Small intestine (tissue), 7 donors: ENCODE measurements around the gene PET100. TPM values are rescaled to one million over a fixed set of nuclear protein-coding genes. Genes with fewer than 3 reads are reported as not detected.

Experiments
- DNase-seq, 2 donors: peaks; one replicate each; pipeline versions ENCODE4 v3.0.0 to v3.0.0-alpha.2; 2013
- FAIRE-seq: peaks from 2 replicates; lab custom pipeline; 2012; peaks lifted over from hg19 to GRCh38; lab: Jason Lieb, UNC
- H3K27ac ChIP-seq, 3 donors: one replicate each; pipeline ENCODE4 v1.5.1; 2013; ENCODE audit warnings: low read length in 2 of 3, mild to moderate bottlenecking in 2 of 3, control low read depth in 1 of 3, inconsistent platforms in 1 of 3, low read depth in 1 of 3, moderate library complexity in 1 of 3
- H3K27me3 ChIP-seq, 3 donors: one replicate each; pipeline ENCODE4 v1.6.1; 2013; ENCODE audit warnings: low read length in 3 of 3, inconsistent platforms in 1 of 3; ENCODE audit not compliant: control insufficient read depth in 3 of 3, insufficient read depth in 3 of 3
- H3K36me3 ChIP-seq, 3 donors: one replicate each; pipeline ENCODE4 v1.6.1; 2013; ENCODE audit warnings: low read length in 3 of 3, inconsistent platforms in 1 of 3, low read depth in 1 of 3, mild to moderate bottlenecking in 1 of 3, moderate library complexity in 1 of 3; ENCODE audit not compliant: control insufficient read depth in 3 of 3, insufficient read depth in 2 of 3
- H3K4me1 ChIP-seq, 3 donors: one replicate each; pipeline ENCODE4 v1.6.1; 2013; ENCODE audit warnings: low read length in 2 of 3, inconsistent platforms in 1 of 3, low read depth in 1 of 3, mild to moderate bottlenecking in 1 of 3, moderate library complexity in 1 of 3; ENCODE audit not compliant: control insufficient read depth in 3 of 3, insufficient read depth in 2 of 3
- H3K4me3 ChIP-seq, 3 donors: one replicate each; pipeline ENCODE4 v1.5.1; 2013; ENCODE audit warnings: low read length in 3 of 3, control low read depth in 1 of 3, inconsistent platforms in 1 of 3, low read depth in 1 of 3, mild to moderate bottlenecking in 1 of 3, moderate library complexity in 1 of 3
- H3K9me3 ChIP-seq, 2 donors: one replicate each; pipeline ENCODE4 v1.6.1; 2013; ENCODE audit warnings: low read depth in 1 of 2, low read length in 1 of 2; ENCODE audit not compliant: control insufficient read depth in 2 of 2, insufficient read depth in 1 of 2
- WGBS, 3 donors: extraction: QIAGEN DNeasy Blood & Tissue Kit; methylation state at CpG; one replicate each; pipeline ENCODE4 v1.1.7; 2013; 5-methylcytosine and 5-hydroxymethylcytosine counted together
- polyA plus RNA-seq, 4 donors: library from polyadenylated mRNA; stranded (reverse) in 3 of 4; unstranded in 1 of 4; fragments of 200-250 nt in 3 of 4; fragments of 120-200 nt in 1 of 4; gene quantifications; one replicate each; pipeline versions ENCODE4 v1.2.1 to v1.2.3, GENCODE V29; 2013
- donor health status: healthy with polysubstance abuse.
- donor health status: control.
- donor health status: control.
- donor health status: Bipolar disorder and iron deficiency.
- donor health status: healthy.

The PET100 gene
- polyA plus RNA-seq, 4 donors, result 43.7 to 149 (median 104) TPM

DNA sequence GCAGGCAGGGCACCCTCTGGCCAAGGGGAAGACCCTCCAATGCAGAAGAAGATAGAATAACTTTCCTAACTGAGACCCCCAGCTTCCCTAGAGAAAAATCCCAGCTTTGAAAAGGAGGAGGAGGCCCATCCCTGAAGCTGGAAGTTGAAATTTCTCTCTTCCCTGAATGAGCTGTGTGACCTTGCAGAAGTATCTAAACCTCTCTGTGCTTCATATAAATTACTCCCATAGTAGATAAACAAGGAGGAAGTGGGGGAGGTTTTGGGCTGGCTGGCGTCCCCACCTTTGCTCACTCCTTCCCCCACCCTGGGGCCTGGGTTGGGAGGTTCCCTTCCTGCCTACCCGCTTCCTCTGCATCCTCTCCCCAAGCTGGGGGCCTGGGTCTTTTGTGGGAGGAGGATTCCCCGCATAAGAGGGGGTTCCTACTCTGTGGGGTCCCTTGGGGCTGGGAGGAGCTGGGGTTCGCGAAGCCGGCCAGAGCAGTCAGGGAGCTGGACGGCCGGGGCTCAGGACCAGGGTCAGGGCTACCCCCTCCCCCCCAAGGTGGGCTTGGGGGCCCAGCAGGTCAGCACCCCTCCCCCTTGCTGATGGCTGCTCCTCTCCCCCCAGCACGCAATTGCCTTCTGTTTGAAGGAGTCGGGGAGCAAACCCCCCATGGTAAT is 22.2 kb upstream of the PET100 start:
- no peaks in the 10 kb centered on the region for H3K27me3 ChIP-seq
- no peak overlapping the region for H3K27ac ChIP-seq
- peaks cover 2 to 87% (median 19%) of the 10 kb centered on the region in 3 donors for H3K36me3 ChIP-seq
- H3K9me3 ChIP-seq, result no peaks in the 10 kb centered on the region
- H3K4me1 ChIP-seq, result no peaks in the 10 kb centered on the region
- DNase-seq (no peak), FAIRE-seq (no peak)
- 73 to 94% (median 88%) methylated on average over 9 to 10 of the region's 10 CpGs for WGBS, 3 donors
- no peak overlapping the region for H3K4me3 ChIP-seq

DNA sequence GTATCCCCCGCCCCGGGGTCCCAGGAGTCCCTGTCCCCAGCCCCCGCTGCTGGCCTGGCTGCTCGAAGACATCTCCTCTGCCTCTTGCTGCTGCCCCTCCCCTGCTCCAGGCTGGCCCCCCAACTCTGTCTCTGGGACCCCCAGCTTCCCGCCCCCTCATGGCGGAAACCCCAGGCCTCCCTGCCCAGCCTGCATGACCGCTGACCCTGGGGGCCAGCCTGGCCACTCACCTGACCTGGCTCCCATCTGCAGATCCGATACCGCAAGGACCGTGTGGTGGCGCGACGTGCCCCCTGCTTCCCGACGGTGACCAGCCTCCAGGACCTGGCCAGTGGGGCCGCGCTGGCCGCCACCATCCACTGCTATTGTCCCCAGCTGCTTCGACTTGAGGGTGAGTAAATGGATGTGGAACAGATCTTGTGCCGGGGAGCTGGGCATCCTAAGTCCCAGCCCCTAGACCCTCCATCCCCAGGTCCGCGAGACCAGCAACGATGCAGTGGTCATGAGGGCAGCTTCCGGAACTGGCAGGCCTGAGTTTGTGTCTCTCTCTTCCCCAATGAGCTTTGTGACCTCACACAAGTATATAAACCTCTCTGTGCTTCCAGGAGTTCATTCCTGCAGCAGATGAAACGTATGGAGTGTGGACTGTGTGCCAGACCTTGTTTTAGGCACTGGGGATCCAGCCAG is 21.6 kb upstream of the PET100 start:
- DNase-seq, result no peak
- Histone ChIP-seq H3K9me3 (no peaks in the 10 kb centered on the region), H3K4me3 (no peak overlapping the region), H3K4me1 (no peaks in the 10 kb centered on the region), H3K27me3 (no peaks in the 10 kb centered on the region), H3K27ac (no peak overlapping the region), H3K36me3 (peaks cover 2 to 91% (median 19%) of the 10 kb centered on the region in 3 donors)
- no peak for FAIRE-seq
- 90 to 97% (median 96%) methylated on average over 24 to 25 of the region's 25 CpGs for WGBS, 3 donors

DNA sequence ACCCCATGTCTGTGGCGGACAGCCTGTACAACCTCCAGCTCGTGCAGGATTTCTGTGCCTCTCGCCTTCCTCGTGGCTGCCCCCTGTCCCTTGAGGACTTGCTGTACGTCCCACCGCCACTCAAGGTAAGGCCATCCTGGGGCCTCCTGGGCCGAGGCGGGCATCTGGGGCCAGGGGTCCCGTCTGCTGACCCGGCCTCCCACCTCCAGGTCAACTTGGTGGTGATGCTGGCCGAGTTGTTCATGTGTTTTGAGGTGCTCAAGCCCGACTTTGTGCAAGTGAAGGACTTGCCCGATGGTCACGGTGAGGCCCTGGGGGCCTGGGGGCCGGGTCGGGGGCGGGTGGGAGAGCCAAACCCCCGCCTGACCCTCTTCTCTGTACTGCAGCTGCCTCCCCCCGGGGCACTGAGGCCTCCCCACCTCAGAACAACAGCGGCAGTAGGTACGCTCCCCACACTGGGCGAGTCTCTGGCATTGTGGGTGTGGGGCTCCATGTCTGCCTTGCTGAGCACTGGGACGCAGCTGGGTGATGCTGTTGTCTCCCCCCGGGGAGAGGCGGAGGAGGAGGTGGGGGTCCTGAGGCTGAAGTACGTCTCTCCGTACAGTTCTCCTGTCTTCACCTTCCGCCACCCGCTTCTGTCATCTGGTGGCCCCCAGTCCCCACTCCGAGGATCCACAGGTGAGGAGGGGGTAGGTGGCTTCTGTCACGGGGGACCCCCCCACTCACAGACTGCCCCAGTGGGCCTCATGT is 18.9 kb upstream of the PET100 start:
- 85 to 91% (median 86%) methylated on average over 31 of the region's 31 CpGs for WGBS, 3 donors
- Histone ChIP-seq H3K4me1 (no peaks in the 10 kb centered on the region), H3K27ac (no peak overlapping the region), H3K27me3 (no peaks in the 10 kb centered on the region), H3K36me3 (peaks cover 2 to 89% (median 27%) of the 10 kb centered on the region in 3 donors), H3K9me3 (no peaks in the 10 kb centered on the region), H3K4me3 (no peak overlapping the region)
- no peak for FAIRE-seq
- DNase-seq, result no peak

DNA sequence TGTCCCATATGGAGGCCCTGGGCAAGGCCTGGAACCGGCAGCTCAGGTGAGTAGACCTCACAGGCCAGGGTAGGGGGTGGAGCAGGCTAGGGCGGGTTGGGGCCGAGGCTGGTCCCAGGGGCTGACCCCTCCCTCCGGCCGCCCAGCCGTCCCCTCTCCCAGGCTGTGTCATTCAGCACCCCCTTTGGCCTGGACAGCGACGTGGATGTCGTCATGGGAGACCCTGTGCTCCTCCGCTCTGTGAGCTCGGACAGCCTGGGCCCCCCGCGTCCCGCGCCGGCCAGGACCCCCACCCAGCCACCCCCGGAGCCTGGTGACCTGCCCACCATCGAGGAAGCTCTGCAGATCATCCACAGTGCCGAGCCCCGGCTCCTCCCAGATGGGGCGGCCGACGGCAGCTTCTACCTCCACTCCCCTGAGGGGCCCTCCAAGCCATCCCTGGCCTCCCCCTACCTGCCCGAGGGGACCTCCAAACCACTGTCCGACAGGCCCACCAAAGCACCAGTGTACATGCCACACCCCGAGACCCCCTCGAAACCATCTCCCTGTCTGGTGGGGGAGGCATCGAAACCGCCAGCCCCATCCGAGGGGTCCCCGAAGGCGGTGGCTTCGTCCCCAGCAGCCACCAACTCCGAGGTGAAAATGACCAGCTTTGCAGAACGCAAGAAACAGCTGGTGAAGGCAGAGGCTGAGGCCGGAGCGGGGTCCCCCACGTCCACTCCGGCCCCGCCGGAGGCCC is 17.9 kb upstream of the PET100 start:
- Histone ChIP-seq H3K4me3 (no peak overlapping the region), H3K27ac (no peak overlapping the region), H3K27me3 (no peaks in the 10 kb centered on the region), H3K36me3 (peaks cover 4 to 86% (median 24%) of the 10 kb centered on the region in 3 donors), H3K9me3 (no peaks in the 10 kb centered on the region), H3K4me1 (no peaks in the 10 kb centered on the region)
- FAIRE-seq (no peak), DNase-seq (no peak)
- WGBS, 3 donors, result 86 to 97% (median 92%) methylated on average over 31 to 41 of the region's 41 CpGs

DNA sequence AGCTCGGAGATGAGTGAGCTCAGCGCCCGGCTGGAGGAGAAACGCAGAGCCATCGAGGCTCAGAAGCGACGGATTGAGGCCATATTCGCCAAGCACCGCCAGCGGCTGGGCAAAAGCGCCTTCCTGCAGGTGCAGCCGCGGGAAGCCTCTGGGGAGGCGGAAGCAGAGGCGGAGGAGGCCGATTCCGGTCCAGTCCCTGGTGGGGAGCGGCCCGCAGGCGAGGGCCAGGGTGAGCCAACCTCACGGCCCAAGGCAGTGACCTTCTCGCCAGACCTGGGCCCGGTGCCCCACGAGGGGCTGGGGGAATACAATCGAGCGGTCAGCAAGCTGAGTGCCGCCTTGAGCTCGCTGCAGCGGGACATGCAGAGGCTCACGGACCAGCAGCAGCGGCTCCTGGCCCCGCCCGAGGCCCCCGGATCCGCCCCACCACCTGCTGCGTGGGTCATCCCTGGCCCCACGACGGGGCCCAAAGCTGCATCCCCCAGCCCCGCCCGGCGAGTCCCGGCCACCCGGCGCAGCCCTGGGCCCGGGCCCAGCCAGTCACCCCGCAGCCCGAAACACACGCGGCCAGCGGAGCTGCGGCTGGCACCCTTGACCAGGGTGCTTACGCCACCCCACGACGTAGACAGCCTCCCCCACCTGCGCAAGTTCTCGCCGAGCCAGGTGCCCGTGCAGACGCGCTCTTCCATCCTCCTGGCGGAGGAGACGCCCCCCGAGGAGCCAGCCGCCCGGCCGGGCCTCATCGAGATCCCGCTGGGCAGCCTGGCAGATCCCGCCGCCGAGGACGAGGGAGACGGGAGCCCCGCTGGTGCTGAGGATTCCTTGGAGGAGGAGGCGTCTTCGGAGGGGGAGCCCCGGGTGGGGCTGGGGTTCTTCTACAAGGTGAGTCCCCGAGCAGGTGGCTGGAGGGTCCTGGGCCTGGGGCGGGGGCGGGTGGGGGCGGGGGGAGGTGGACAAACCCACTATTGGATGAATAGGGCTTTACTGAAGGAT is 17.0 kb upstream of the PET100 start:
- Histone ChIP-seq H3K36me3 (peaks cover 7 to 86% (median 26%) of the 10 kb centered on the region in 3 donors), H3K27ac (no peak overlapping the region), H3K4me1 (no peaks in the 10 kb centered on the region), H3K4me3 (no peak overlapping the region), H3K27me3 (no peaks in the 10 kb centered on the region), H3K9me3 (no peaks in the 10 kb centered on the region)
- FAIRE-seq, result no peak
- WGBS, 3 donors, result 91 to 93% (median 92%) methylated on average over 51 to 81 of the region's 81 CpGs
- DNase-seq, result no peak

DNA sequence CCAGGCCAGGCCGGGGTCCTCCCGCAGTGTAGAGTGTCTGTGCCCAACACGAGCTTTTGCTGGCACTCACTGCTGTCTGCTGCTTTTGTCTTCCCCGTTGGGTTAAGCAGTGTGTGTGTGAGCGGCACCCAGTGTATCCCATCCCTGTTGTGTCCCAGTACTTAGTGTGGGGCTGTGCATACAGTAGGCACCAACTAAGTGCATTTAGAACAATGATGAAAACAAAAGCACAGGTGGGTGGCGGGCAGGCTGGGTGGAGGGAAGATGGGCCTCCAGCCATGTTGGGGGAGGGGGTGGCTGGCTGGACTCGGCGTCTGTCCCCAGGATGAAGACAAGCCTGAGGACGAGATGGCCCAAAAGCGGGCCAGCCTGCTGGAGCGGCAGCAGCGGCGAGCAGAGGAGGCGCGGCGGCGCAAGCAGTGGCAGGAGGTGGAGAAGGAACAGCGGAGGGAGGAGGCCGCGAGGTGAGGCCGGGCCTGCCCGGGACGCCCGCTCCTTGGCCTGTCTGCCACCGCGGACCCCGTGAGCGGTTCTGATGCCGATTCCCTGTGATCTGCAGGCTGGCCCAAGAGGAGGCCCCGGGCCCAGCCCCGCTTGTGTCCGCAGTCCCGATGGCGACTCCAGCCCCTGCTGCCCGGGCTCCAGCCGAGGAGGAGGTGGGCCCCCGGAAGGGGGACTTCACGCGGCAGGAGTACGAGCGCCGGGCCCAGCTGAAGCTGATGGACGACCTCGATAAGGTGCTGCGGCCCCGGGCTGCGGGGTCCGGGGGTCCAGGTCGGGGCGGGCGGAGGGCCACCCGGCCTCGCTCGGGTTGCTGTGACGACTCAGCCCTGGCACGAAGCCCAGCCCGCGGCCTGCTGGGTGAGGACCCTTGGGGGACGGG is 14.5 kb upstream of the PET100 start:
- WGBS, 3 donors, result 85 to 89% (median 87%) methylated on average over 48 to 59 of the region's 59 CpGs
- FAIRE-seq, result no peak
- Histone ChIP-seq H3K4me3 (no peak overlapping the region), H3K27me3 (no peaks in the 10 kb centered on the region), H3K4me1 (peaks cover 0 to 8% (median 3%) of the 10 kb centered on the region in 3 donors), H3K9me3 (no peaks in the 10 kb centered on the region), H3K27ac (no peak overlapping the region), H3K36me3 (peaks cover 9 to 87% (median 27%) of the 10 kb centered on the region in 3 donors)
- DNase-seq, result no peak

DNA sequence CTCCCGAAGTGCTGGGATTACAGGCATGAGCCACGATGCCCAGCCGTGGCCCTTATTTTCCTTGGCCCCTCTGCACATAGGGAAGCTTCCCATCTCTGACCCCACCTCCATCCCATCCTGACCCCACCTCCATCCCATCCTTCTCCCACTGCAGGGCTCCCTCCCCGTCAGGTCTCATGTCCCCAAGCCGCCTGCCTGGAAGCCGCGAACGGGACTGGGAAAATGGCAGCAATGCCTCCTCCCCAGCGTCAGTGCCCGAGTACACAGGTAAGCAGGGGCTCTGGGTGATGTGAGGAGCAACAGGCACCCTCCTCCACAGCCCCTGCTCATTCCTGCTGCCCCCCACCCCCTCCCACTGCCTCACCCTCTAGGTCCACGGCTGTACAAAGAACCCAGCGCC is 12.4 kb upstream of the PET100 start:
- Histone ChIP-seq H3K27me3 (no peaks in the 10 kb centered on the region), H3K27ac (no peak overlapping the region), H3K4me1 (peaks cover 0 to 8% (median 3%) of the 10 kb centered on the region in 3 donors), H3K9me3 (no peaks in the 10 kb centered on the region), H3K4me3 (no peak overlapping the region), H3K36me3 (peaks cover 19 to 87% (median 24%) of the 10 kb centered on the region in 3 donors)
- 89 to 94% (median 91%) methylated on average over 12 of the region's 12 CpGs for WGBS, 3 donors
- DNase-seq (no peak), FAIRE-seq (no peak)
